HepG2 (cell line): Measurements from ENCODE around the gene SARS2. TPM values are rescaled to one million over a fixed set of nuclear protein-coding genes. Genes with fewer than 3 reads are reported as not detected.

Experiments used
- ATAC-seq: fragments of 200-7000 bp; cut with Tn5 transposase; 3 replicates; pipeline ENCODE4 v1.9.1; 2020; ENCODE audit warnings: mild to moderate bottlenecking, moderate library complexity
- BruUV-seq: library from RNA; stranded (reverse); fragments of 400-500 nt; replicated peaks from 2 replicates; lab custom pipeline; 2021; lab: Mats Ljungman, UMichigan
- CTCF ChIA-PET: fragments of 300-600 bp; formaldehyde crosslinking; extraction: SDS; loops from one replicate; lab custom pipeline; 2021; ENCODE audit warnings: low total read pairs, inconsistent platforms, low intra/inter-chr PET ratio; lab: Yijun Ruan, JAX
- POLR2A ChIA-PET: fragments of 350-600 bp; sonication (Branson Sonifier 250); formaldehyde crosslinking; loops from one replicate; lab custom pipeline; 2020; ENCODE audit warnings: antibody characterized with exemption, inconsistent platforms; lab: Yijun Ruan, JAX
- DNase-seq: peaks from one replicate; pipeline ENCODE4 v3.0.0-alpha.2; 2015; ENCODE audit warnings: low spot score
- FAIRE-seq: peaks from 3 replicates; lab custom pipeline; 2011; peaks lifted over from hg19 to GRCh38; lab: Jason Lieb, UNC
- H2AFZ ChIP-seq: one replicate; pipeline ENCODE4 v1.6.1; 2011; ENCODE audit warnings: low read length, inconsistent platforms
- H3K27ac ChIP-seq: fragments of 300-600 bp; 3 replicates; pipeline ENCODE4 v1.8.0; 2011; ENCODE audit warnings: mixed run types, mild to moderate bottlenecking, mixed read lengths, low read length, inconsistent platforms; ENCODE audit not compliant: insufficient read depth; ENCODE audit errors: extremely low read length
- H3K27me3 ChIP-seq, 2 experiments: fragments of 200-600 bp in 1 of 2; 2 replicates in 1 of 2; 3 replicates in 1 of 2; pipeline versions ENCODE4 v1.6.0 to v1.8.0; 2011; ENCODE audit warnings: low read length in 2 of 2, mild to moderate bottlenecking in 2 of 2, moderate library complexity in 2 of 2, inconsistent platforms in 1 of 2; ENCODE audit not compliant: insufficient read depth in 2 of 2, control insufficient read depth in 1 of 2
- H3K36me3 ChIP-seq, 2 experiments: fragments of 200-600 bp in 1 of 2; replicated peaks in 1 of 2; 2 replicates in 1 of 2; 3 replicates in 1 of 2; pipeline versions ENCODE4 v1.5.1 to v1.8.0; 2011; ENCODE audit warnings: low read length in 2 of 2, inconsistent platforms in 1 of 2; ENCODE audit not compliant: insufficient read depth in 2 of 2, control insufficient read depth in 1 of 2
- H3K4me1 ChIP-seq: 2 replicates; pipeline ENCODE4 v1.5.1; 2012; ENCODE audit warnings: low read length, inconsistent platforms; ENCODE audit not compliant: insufficient read depth
- H3K4me2 ChIP-seq: 2 replicates; pipeline ENCODE4 v1.6.0; 2011; ENCODE audit warnings: low read depth, low read length, inconsistent platforms
- H3K4me3 ChIP-seq, 3 experiments: fragments of 200-600 bp in 1 of 3; sonication (generic), shearing (Covaris generic) in 1 of 3; replicated peaks in 1 of 3; 2 replicates each; pipeline ENCODE4 v1.5.1; 2011 to 2016; ENCODE audit warnings: low read length in 3 of 3, inconsistent platforms in 2 of 3, low read depth in 2 of 3, mild to moderate bottlenecking in 2 of 3, control low read depth in 1 of 3, mixed read lengths in 1 of 3; ENCODE audit not compliant: insufficient read depth in 1 of 3
- H3K79me2 ChIP-seq: one replicate; pipeline ENCODE4 v1.6.1; 2011; ENCODE audit warnings: low read length, inconsistent platforms; ENCODE audit not compliant: insufficient read depth
- H3K9ac ChIP-seq: 2 replicates; pipeline ENCODE4 v1.6.0; 2011; ENCODE audit warnings: mild to moderate bottlenecking, low read depth, low read length, inconsistent platforms; ENCODE audit not compliant: insufficient read depth
- H3K9me3 ChIP-seq: 2 replicates; pipeline ENCODE4 v1.5.1; 2012; ENCODE audit warnings: mild to moderate bottlenecking, low read length
- H4K20me1 ChIP-seq: 2 replicates; pipeline ENCODE4 v1.6.0; 2011; ENCODE audit warnings: inconsistent platforms, mild to moderate bottlenecking, low read length, moderate library complexity; ENCODE audit not compliant: insufficient read depth
- AKAP8 ChIP-seq: sonication (generic); formaldehyde crosslinking; IDR thresholded peaks from 2 replicates; pipeline ENCODE4 v1.5.1; 2020; ENCODE audit warnings: mild to moderate bottlenecking, missing genetic modification reagents
- ATAD3A ChIP-seq: sonication (generic); formaldehyde crosslinking; IDR thresholded peaks from 2 replicates; pipeline ENCODE4 v1.4.0; 2020; ENCODE audit warnings: missing genetic modification reagents
- CREM ChIP-seq, 2 experiments: sonication (generic) in 1 of 2; formaldehyde crosslinking in 1 of 2; IDR thresholded peaks; 2 replicates each; pipeline versions ENCODE4 v1.4.0 to v1.6.1; 2016 to 2020; ENCODE audit warnings: antibody characterized with exemption in 1 of 2, mild to moderate bottlenecking in 1 of 2, missing genetic modification reagents in 1 of 2
- DPF2 ChIP-seq: sonication (generic); formaldehyde crosslinking; IDR thresholded peaks from 2 replicates; pipeline ENCODE4 v1.4.0; 2020; ENCODE audit warnings: mild to moderate bottlenecking, low read depth, missing genetic modification reagents, borderline replicate concordance
- KLF12 ChIP-seq: sonication (generic); formaldehyde crosslinking; IDR thresholded peaks from 2 replicates; pipeline ENCODE4 v1.4.0; 2020; ENCODE audit warnings: missing genetic modification reagents, borderline replicate concordance
- TFDP1 ChIP-seq: IDR thresholded peaks from 2 replicates; pipeline ENCODE4 v1.6.1; 2016; ENCODE audit warnings: missing compliant biosample characterization, missing genetic modification reagents, borderline replicate concordance
- TRIM22 ChIP-seq: fragments of 450-650 bp; IDR thresholded peaks from 2 replicates; pipeline ENCODE4 v1.6.1; 2017
- ZBTB8A ChIP-seq: sonication (generic); formaldehyde crosslinking; IDR thresholded peaks from 2 replicates; pipeline ENCODE4 v1.4.0; 2020; ENCODE audit warnings: mild to moderate bottlenecking, low read depth, missing genetic modification reagents, borderline replicate concordance
- ZNF101 ChIP-seq: sonication (generic); formaldehyde crosslinking; IDR thresholded peaks from 2 replicates; pipeline ENCODE4 v1.4.0; 2020; ENCODE audit warnings: mild to moderate bottlenecking, low read depth, missing genetic modification reagents, borderline replicate concordance
- ZNF180 ChIP-seq: sonication (generic); formaldehyde crosslinking; IDR thresholded peaks from 2 replicates; pipeline ENCODE4 v1.4.0; 2020; ENCODE audit warnings: low read depth, missing genetic modification reagents, borderline replicate concordance
- ZNF230 ChIP-seq: sonication (generic); formaldehyde crosslinking; IDR thresholded peaks from 2 replicates; pipeline ENCODE4 v1.4.0; 2020; ENCODE audit warnings: mild to moderate bottlenecking, missing genetic modification reagents
- ZNF317 ChIP-seq: sonication (generic); formaldehyde crosslinking; IDR thresholded peaks from 2 replicates; pipeline ENCODE4 v1.5.0; 2020; ENCODE audit warnings: mild to moderate bottlenecking, missing genetic modification reagents
- ZNF724P ChIP-seq: sonication (generic); formaldehyde crosslinking; IDR thresholded peaks from 2 replicates; pipeline ENCODE4 v1.8.0; 2022; ENCODE audit warnings: missing genetic modification reagents, borderline replicate concordance
- ZNF782 ChIP-seq: sonication (generic); formaldehyde crosslinking; IDR thresholded peaks from 2 replicates; pipeline ENCODE4 v1.4.0; 2020; ENCODE audit warnings: missing genetic modification reagents, mild to moderate bottlenecking, borderline replicate concordance
- WGBS: methylation state at CpG from one replicate; pipeline ENCODE4 v1.1.6; 2017; ENCODE audit warnings: low lambda C conversion rate; 5-methylcytosine and 5-hydroxymethylcytosine counted together
- in situ Hi-C: cut with HindIII; loops from 2 replicates; pipeline ENCODE4 v1.10.0; 2017; ENCODE audit warnings: low pct_unique_long_range_greater_than_20kb; ENCODE audit not compliant: extremely low pct_ligation_motif_present
- intact Hi-C: fragments of 100-400 bp; cut with micrococcal nuclease; formaldehyde crosslinking; loops from one replicate; pipeline ENCODE4 v1.10.0; 2022; ENCODE audit not compliant: unreplicated experiment
- polyA plus RNA-seq, 8 experiments: library from polyadenylated mRNA; depleted of rRNA in 3 of 8; stranded (reverse) in 7 of 8; unstranded in 1 of 8; fragments of >200 nt; fragmentation: Illumina TruSeq in 4 of 8; extraction: Trizol in 4 of 8; gene quantifications; 2 replicates each; pipeline versions ENCODE4 v1.2.1 to v1.2.3, GENCODE V29; 2011 to 2016; ENCODE audit warnings: low read depth in 4 of 8, missing spikeins in 1 of 8, mixed read lengths in 1 of 8; ENCODE audit not compliant: insufficient read depth in 1 of 8
- total RNA-seq, 5 experiments: library from RNA; depleted of rRNA; stranded (reverse); fragments of >200 nt; fragmentation: Illumina TruSeq; extraction: Trizol; gene quantifications; 2 replicates each; pipeline ENCODE4 v1.2.3, GENCODE V29; 2016; ENCODE audit warnings: low read depth in 1 of 5

SARS2 gene
- total and polyA plus RNA-seq, 2 of the 13 experiments (the other 11 are each of a cell fraction or from before 2014, with no cell fraction given) = 40.0 to 48.6 TPM

GRCh38 chr19:38905620-38906019 is 24.9 kb downstream of the SARS2 start:
- Histone ChIP-seq H3K4me1 (peaks cover 21% of the 10 kb centered on the region), H3K27ac (no peak overlapping the region), H3K9me3 (no peaks in the 10 kb centered on the region), H3K4me2 (no peak overlapping the region), H3K9ac (no peak overlapping the region), H3K36me3 (peaks cover 4 to 12% of the 10 kb centered on the region in 2 experiments; a peak in 3 of 5 replicates), H3K79me2 (peaks cover 1% of the 10 kb centered on the region), H2AFZ (no peak overlapping the region), H3K4me3 (no peak overlapping the region), H3K27me3 (no peaks in the 10 kb centered on the region), H4K20me1 (no peaks in the 10 kb centered on the region)
- 100% methylated on average over 3 of the region's 4 CpGs for WGBS
- ATAC-seq (no peak), FAIRE-seq (no peak), DNase-seq (no peak)
- TF ChIP-seq ZNF180 (CRISPR knock-in tag) = no peak
- no peak for TF ChIP-seq KLF12
- no peak for TF ChIP-seq AKAP8 (CRISPR knock-in tag)
- TF ChIP-seq TRIM22 = no peak
- TF ChIP-seq ZNF724P = no peak
- TF ChIP-seq TFDP1 (CRISPR knock-in tag) = no peak
- no peak for TF ChIP-seq ZNF317
- no peak for TF ChIP-seq DPF2 (CRISPR knock-in tag)
- no peak for TF ChIP-seq ZBTB8A (CRISPR knock-in tag)
- TF ChIP-seq ATAD3A (CRISPR knock-in tag) = no peak
- TF ChIP-seq ZNF782 (CRISPR knock-in tag) = no peak
- TF ChIP-seq ZNF101 (CRISPR knock-in tag) = no peak
- no peak for TF ChIP-seq CREM (IDR thresholded peaks at IDR 0.05)
- no peak for TF ChIP-seq CREM (CRISPR knock-in tag; IDR thresholded peaks at IDR 0.05)
- no peak for TF ChIP-seq ZNF230 (CRISPR knock-in tag)
- ChIA-PET POLR2A (interaction anchor here (0.6 to 1.2 kb wide), 3 partner anchors 12 to 36 kb away, joined by 3 to 4 read pairs (median 4); partner anchors contain the start of genes MRPS12 and SARS2), CTCF (no interaction called here)
- intact Hi-C loops (no loop called here), in situ Hi-C loops (loop anchor here (25.0 kb wide), 1 partner anchor 168 kb away; the partner anchor contains the start of gene CAPN12)
- no TSS peak for BruUV-seq
